Caco-2 (cell line): ENCODE measurements around the gene MAN2C1. TPM values are rescaled to one million over a fixed set of nuclear protein-coding genes. Genes with fewer than 3 reads are reported as not detected.

Experiments
- BruUV-seq: library from RNA; stranded (reverse); fragments of 400-500 nt; replicated peaks from 2 replicates; lab custom pipeline; 2021; lab: Mats Ljungman, UMichigan
- CTCF ChIA-PET: fragments of 300-600 bp; sonication (Branson Sonifier 250); formaldehyde crosslinking; loops from one replicate; lab custom pipeline; 2022; ENCODE audit warnings: antibody characterized with exemption; lab: Charles Lee
- POLR2A ChIA-PET: fragments of 300-600 bp; sonication (Branson Sonifier 250); formaldehyde crosslinking; loops from one replicate; lab custom pipeline; 2022; ENCODE audit warnings: antibody characterized with exemption; lab: Charles Lee
- DNase-seq, 2 experiments: peaks; one replicate each; pipeline versions ENCODE4 v3.0.0 to v3.0.0-alpha.2; 2020 to 2022
- H3K27me3 ChIP-seq: replicated peaks from 2 replicates; pipeline ENCODE4 v1.6.0; 2011; ENCODE audit warnings: low read length; ENCODE audit not compliant: control insufficient read depth, insufficient read depth
- H3K36me3 ChIP-seq: 2 replicates; pipeline ENCODE4 v1.5.1; 2011; ENCODE audit warnings: low read length; ENCODE audit not compliant: control insufficient read depth, insufficient read depth
- H3K4me1 ChIP-seq: fragments of 250-450 bp; sonication (Bioruptor Pico); 2 replicates; pipeline ENCODE4 v1.5.1; 2020; ENCODE audit warnings: mild to moderate bottlenecking
- H3K4me3 ChIP-seq: 2 replicates; pipeline ENCODE4 v1.5.1; 2011; ENCODE audit warnings: low read depth, mild to moderate bottlenecking, control low read depth, low read length
- H3K9me3 ChIP-seq: fragments of 250-450 bp; sonication (Bioruptor Pico); 2 replicates; pipeline ENCODE4 v1.5.1; 2020; ENCODE audit warnings: mild to moderate bottlenecking, moderate library complexity
- H3K27ac Mint-ChIP-seq: one replicate; pipeline ENCODE4 v1.8.0; 2022; ENCODE audit warnings: mixed read lengths; ENCODE audit not compliant: unreplicated experiment
- H3K27me3 Mint-ChIP-seq: one replicate; pipeline ENCODE4 v1.8.0; 2022; ENCODE audit warnings: mixed read lengths; ENCODE audit not compliant: insufficient read depth, unreplicated experiment
- H3K36me3 Mint-ChIP-seq: one replicate; pipeline ENCODE4 v1.8.0; 2022; ENCODE audit warnings: mild to moderate bottlenecking, mixed read lengths; ENCODE audit not compliant: insufficient read depth, unreplicated experiment
- H3K4me1 Mint-ChIP-seq: one replicate; pipeline ENCODE4 v1.8.0; 2022; ENCODE audit warnings: low read depth, mixed read lengths; ENCODE audit not compliant: unreplicated experiment
- H3K4me3 Mint-ChIP-seq: one replicate; pipeline ENCODE4 v1.8.0; 2022; ENCODE audit warnings: mild to moderate bottlenecking, moderate library complexity, mixed read lengths; ENCODE audit not compliant: unreplicated experiment
- H3K9me3 Mint-ChIP-seq: one replicate; pipeline ENCODE4 v1.8.0; 2022; ENCODE audit warnings: mixed read lengths; ENCODE audit not compliant: unreplicated experiment
- CTCF ChIP-seq, 2 experiments: fragments of 200-600 bp in 1 of 2; IDR thresholded peaks; 1 replicate in 1 of 2; 2 replicates in 1 of 2; pipeline versions ENCODE4 v1.5.1 to v1.8.0; 2011 to 2022; ENCODE audit warnings: antibody characterized with exemption in 1 of 2, control low read depth in 1 of 2, inconsistent platforms in 1 of 2, low read depth in 1 of 2, low read length in 1 of 2, mild to moderate bottlenecking in 1 of 2, moderate library complexity in 1 of 2; ENCODE audit not compliant: insufficient read depth in 1 of 2, severe bottlenecking in 1 of 2, unreplicated experiment in 1 of 2
- intact Hi-C: fragments of 100-400 bp; cut with micrococcal nuclease; formaldehyde crosslinking; loops from one replicate; pipeline ENCODE4 v1.10.0; 2022; ENCODE audit not compliant: unreplicated experiment
- total RNA-seq: library from RNA; stranded (reverse); gene quantifications from 2 replicates; pipeline ENCODE4 v1.2.3, GENCODE V29; 2022

The MAN2C1 gene
- total RNA-seq, 1 experiment from 2014 or later: 140 TPM

- H3K4me1 ChIP-seq: no peaks in the 10 kb centered on the region
- no peak overlapping the region for H3K27ac Mint-ChIP-seq
- BruUV-seq: no TSS peak
- CTCF ChIA-PET: no interaction called here
- H3K9me3 ChIP-seq: no peaks in the 10 kb centered on the region
- intact Hi-C loops: no loop called here
- H3K4me3 Mint-ChIP-seq: no peak overlapping the region
- H3K27me3 Mint-ChIP-seq: no peaks in the 10 kb centered on the region
- H3K36me3 Mint-ChIP-seq: peaks cover 96% of the 10 kb centered on the region
- no peak overlapping the region for H3K4me3 ChIP-seq
- no peaks in the 10 kb centered on the region for H3K9me3 Mint-ChIP-seq
- no peak for DNase-seq
- H3K27me3 ChIP-seq: no peaks in the 10 kb centered on the region
- POLR2A ChIA-PET: no interaction called here
- H3K36me3 ChIP-seq: no peaks in the 10 kb centered on the region; the same call in 1 of the 2 replicates
- no peak for TF ChIP-seq CTCF (IDR thresholded peaks at IDR 0.05; ENCODE audit: insufficient read depth in 1 of 2, low read depth in 1 of 2, low read length in 1 of 2, severe bottlenecking in 1 of 2, unreplicated experiment in 1 of 2)
- no peaks in the 10 kb centered on the region for H3K4me1 Mint-ChIP-seq
Observed at GRCh38 chr15:75407083-75407482, 38.7 kb upstream of the MAN2C1 start.

- no peaks in the 10 kb centered on the region; the same call in 1 of the 2 replicates for H3K36me3 ChIP-seq
- no peaks in the 10 kb centered on the region for H3K4me1 ChIP-seq
- BruUV-seq: no TSS peak
- ChIA-PET CTCF (no interaction called here), POLR2A (no interaction called here)
- no peaks in the 10 kb centered on the region for H3K27me3 ChIP-seq
- H3K36me3 Mint-ChIP-seq: peaks cover 84% of the 10 kb centered on the region
- no peak for DNase-seq
- no peaks in the 10 kb centered on the region for H3K27me3 Mint-ChIP-seq
- no peaks in the 10 kb centered on the region for H3K9me3 Mint-ChIP-seq
- no peak overlapping the region for H3K4me3 ChIP-seq
- H3K9me3 ChIP-seq: no peaks in the 10 kb centered on the region
- no peak overlapping the region for H3K27ac Mint-ChIP-seq
- no peak for TF ChIP-seq CTCF (IDR thresholded peaks at IDR 0.05; ENCODE audit: insufficient read depth in 1 of 2, low read depth in 1 of 2, low read length in 1 of 2, severe bottlenecking in 1 of 2, unreplicated experiment in 1 of 2)
- H3K4me1 Mint-ChIP-seq: no peaks in the 10 kb centered on the region
- intact Hi-C loops: no loop called here
- H3K4me3 Mint-ChIP-seq: no peak overlapping the region
Observed at GRCh38 chr15:75403892-75404291, 35.5 kb upstream of the MAN2C1 start.

GRCh38 chr15:75397494-75397893 lies 29.1 kb upstream of the MAN2C1 start:
- intact Hi-C loops: no loop called here
- ChIA-PET CTCF (no interaction called here), POLR2A (no interaction called here)
- no peaks in the 10 kb centered on the region for H3K9me3 ChIP-seq
- H3K27ac Mint-ChIP-seq: no peak overlapping the region
- no peaks in the 10 kb centered on the region for H3K9me3 Mint-ChIP-seq
- no peak overlapping the region for H3K4me3 ChIP-seq
- no peaks in the 10 kb centered on the region for H3K27me3 ChIP-seq
- H3K36me3 ChIP-seq: peaks cover 1% of the 10 kb centered on the region
- H3K4me3 Mint-ChIP-seq: no peak overlapping the region
- peaks cover 67% of the 10 kb centered on the region for H3K36me3 Mint-ChIP-seq
- no peak for TF ChIP-seq CTCF (IDR thresholded peaks at IDR 0.05; ENCODE audit: insufficient read depth in 1 of 2, low read depth in 1 of 2, low read length in 1 of 2, severe bottlenecking in 1 of 2, unreplicated experiment in 1 of 2)
- BruUV-seq: no TSS peak
- no peak for DNase-seq
- H3K4me1 Mint-ChIP-seq: peaks cover 3% of the 10 kb centered on the region
- H3K4me1 ChIP-seq: no peaks in the 10 kb centered on the region
- H3K27me3 Mint-ChIP-seq: no peaks in the 10 kb centered on the region
